ENCODE measurements around the gene DPP6.

DPP6 gene

DNA sequence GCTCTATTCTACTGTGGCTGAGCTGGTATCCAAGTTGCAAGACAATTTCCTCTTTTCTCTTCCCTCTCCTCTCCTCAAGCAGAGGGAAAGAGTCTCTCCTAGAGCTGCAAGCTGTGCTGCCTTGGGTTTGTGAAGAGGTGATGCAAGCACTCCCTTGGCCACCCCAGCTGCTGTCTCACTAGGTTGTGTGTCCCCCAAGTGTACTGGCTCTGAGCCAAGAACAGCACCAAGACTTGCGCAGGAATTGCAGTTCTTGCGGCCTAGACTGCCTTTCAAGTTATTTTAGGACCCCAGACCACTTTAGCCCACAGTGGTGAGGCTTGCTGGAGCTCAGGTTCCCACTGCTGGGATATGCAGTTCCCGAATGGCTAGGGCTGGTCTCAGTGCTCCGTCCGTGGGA lies 411.6 kb downstream of the DPP6 start:
- TF ChIP-seq, protein P1, sequence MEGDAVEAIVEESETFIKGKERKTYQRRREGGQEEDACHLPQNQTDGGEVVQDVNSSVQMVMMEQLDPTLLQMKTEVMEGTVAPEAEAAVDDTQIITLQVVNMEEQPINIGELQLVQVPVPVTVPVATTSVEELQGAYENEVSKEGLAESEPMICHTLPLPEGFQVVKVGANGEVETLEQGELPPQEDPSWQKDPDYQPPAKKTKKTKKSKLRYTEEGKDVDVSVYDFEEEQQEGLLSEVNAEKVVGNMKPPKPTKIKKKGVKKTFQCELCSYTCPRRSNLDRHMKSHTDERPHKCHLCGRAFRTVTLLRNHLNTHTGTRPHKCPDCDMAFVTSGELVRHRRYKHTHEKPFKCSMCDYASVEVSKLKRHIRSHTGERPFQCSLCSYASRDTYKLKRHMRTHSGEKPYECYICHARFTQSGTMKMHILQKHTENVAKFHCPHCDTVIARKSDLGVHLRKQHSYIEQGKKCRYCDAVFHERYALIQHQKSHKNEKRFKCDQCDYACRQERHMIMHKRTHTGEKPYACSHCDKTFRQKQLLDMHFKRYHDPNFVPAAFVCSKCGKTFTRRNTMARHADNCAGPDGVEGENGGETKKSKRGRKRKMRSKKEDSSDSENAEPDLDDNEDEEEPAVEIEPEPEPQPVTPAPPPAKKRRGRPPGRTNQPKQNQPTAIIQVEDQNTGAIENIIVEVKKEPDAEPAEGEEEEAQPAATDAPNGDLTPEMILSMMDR (IDR thresholded peaks at IDR 0.05; ENCODE audit: insufficient read depth, low read length, poor library complexity, severe bottlenecking): no peak

DNA sequence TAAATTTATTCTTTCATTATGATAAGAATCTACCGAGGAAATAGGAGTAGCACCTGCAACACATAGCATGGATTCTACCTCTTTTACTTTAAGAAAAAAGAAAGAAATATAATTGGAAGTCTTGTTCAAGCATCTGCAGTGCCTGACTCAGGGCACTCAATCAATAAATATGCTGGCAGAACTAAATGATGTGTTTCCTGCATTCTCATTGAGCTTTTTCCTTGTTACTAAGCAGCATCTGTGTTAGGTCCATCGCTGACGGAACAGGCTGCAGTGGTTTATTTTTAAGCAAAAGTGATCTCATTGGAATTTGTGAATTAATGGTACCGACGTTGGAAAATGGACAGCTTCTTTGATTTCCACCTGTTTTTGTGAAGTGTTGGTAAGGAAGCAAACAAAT lies 417.5 kb downstream of the DPP6 start:
- no peak overlapping the region for H3K4me3 ChIP-seq (replicated peaks; ENCODE audit: low read depth, low read length)
- no peaks in the 10 kb centered on the region for H3K27me3 ChIP-seq (replicated peaks; ENCODE audit: control insufficient read depth, insufficient read depth, low read length)
- TF ChIP-seq, protein P1 (IDR thresholded peaks at IDR 0.05; ENCODE audit: insufficient read depth, low read length, poor library complexity, severe bottlenecking): no peak
- DNase-seq (ENCODE audit: extremely low read depth, insufficient read length): no peak
- no peaks in the 10 kb centered on the region for H3K36me3 ChIP-seq (ENCODE audit: control insufficient read depth, insufficient read depth, low read length)

More for the DNA sequence above, 411.6 kb downstream of the DPP6 start:
- Histone ChIP-seq H3K4me3 (replicated peaks; ENCODE audit: low read depth, low read length) (no peak overlapping the region), H3K27me3 (replicated peaks; ENCODE audit: control insufficient read depth, insufficient read depth, low read length) (no peaks in the 10 kb centered on the region), H3K36me3 (ENCODE audit: control insufficient read depth, insufficient read depth, low read length) (no peaks in the 10 kb centered on the region)
- no peak for DNase-seq (ENCODE audit: extremely low read depth, insufficient read length)

DNA sequence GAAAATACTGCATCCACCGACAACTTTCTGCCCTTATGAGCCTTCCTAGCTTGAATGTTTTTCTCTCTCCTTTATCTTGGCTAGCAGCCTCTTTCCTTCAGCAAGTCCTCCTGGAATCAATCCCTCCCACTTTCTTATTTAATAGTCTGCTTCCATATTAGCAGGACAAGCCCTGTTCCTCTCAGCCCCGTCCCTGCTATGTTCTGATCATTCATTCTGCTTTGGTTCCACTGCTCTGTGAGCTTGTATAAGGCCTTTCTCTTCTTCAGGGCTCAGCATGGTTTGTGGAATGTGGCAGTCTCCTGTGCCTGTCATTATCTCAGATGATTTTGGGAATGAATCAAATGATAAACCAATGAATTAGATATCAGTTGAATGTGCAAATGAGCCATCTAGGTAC lies 420.1 kb downstream of the DPP6 start:
- TF ChIP-seq, protein P1 (IDR thresholded peaks at IDR 0.05; ENCODE audit: insufficient read depth, low read length, poor library complexity, severe bottlenecking): no peak
- Histone ChIP-seq H3K36me3 (ENCODE audit: control insufficient read depth, insufficient read depth, low read length) (no peaks in the 10 kb centered on the region), H3K27me3 (replicated peaks; ENCODE audit: control insufficient read depth, insufficient read depth, low read length) (no peaks in the 10 kb centered on the region), H3K4me3 (replicated peaks; ENCODE audit: low read depth, low read length) (no peak overlapping the region)
- no peak for DNase-seq (ENCODE audit: extremely low read depth, insufficient read length)

DNA sequence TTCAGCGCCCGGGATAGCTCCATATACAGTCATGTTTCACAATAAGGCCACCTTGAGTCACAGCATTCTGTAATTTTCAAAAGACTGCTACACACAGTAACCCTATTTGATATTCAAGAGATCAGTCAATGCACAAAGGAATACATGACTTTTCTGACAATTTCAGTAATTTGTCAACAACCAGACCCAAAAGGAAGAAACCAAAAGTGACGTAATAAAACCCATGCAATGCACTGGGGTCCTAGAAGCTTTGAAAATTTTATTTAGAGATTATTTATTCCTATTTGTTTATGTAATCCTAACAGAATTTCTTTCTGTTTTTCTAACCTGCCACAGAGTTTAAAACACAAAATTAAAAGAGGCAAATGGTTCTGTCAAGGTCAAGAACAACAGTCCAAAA lies 421.2 kb downstream of the DPP6 start:
- no peaks in the 10 kb centered on the region for H3K27me3 ChIP-seq (replicated peaks; ENCODE audit: control insufficient read depth, insufficient read depth, low read length)
- no peak overlapping the region for H3K4me3 ChIP-seq (replicated peaks; ENCODE audit: low read depth, low read length)
- TF ChIP-seq, protein P1 (IDR thresholded peaks at IDR 0.05; ENCODE audit: insufficient read depth, low read length, poor library complexity, severe bottlenecking): no peak
- no peak for DNase-seq (ENCODE audit: extremely low read depth, insufficient read length)
- no peaks in the 10 kb centered on the region for H3K36me3 ChIP-seq (ENCODE audit: control insufficient read depth, insufficient read depth, low read length)

DNA sequence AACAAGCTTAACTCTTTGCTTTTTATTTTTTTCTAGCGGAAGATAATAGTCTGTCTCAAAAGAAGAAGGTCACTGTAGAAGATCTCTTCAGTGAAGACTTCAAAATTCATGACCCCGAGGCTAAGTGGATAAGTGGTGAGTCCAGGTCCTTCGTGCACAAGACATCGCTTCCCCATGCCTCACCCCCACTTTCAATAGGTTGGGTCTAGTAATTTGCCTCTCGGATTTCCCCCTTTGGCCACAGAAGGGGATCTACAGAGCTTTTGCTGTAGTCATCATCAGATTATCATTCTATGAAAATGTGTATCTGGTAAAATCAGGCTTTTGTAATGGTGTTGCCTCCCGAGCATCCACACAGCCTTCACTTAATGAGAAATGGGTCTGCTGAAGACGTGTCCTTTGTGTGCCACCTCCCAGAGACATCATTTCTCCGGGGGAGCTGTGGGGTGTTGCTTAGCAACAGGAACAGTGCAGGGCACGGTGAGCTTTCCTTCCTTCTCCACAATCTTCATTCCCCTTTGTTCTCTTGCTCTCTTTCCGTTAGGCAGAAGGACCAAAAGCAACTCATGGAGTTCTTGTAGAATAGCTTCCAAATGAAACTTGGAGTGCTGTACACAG lies 422.8 kb downstream of the DPP6 start:
- no peak for DNase-seq (ENCODE audit: extremely low read depth, insufficient read length)

More for the DNA sequence above, 422.8 kb downstream of the DPP6 start:
- Histone ChIP-seq H3K4me3 (replicated peaks; ENCODE audit: low read depth, low read length) (no peak overlapping the region), H3K36me3 (ENCODE audit: control insufficient read depth, insufficient read depth, low read length) (no peaks in the 10 kb centered on the region), H3K27me3 (replicated peaks; ENCODE audit: control insufficient read depth, insufficient read depth, low read length) (no peaks in the 10 kb centered on the region)
- TF ChIP-seq, protein P1 (IDR thresholded peaks at IDR 0.05; ENCODE audit: insufficient read depth, low read length, poor library complexity, severe bottlenecking): no peak

Data from GM06990 (cell line).